Loucy (cell line): ENCODE measurements around the gene UNC5A.

Source experiments
- CTCF ChIP-seq: fragments of 200-600 bp; sonication (generic); conservative IDR thresholded peaks from 2 replicates; pipeline ENCODE4 v1.5.1; 2014; ENCODE audit warnings: mild to moderate bottlenecking, antibody characterized with exemption, low read length
- EZH2phosphoT487 ChIP-seq: fragments of 200-600 bp; IDR thresholded peaks from 2 replicates; pipeline ENCODE4 v1.6.1; 2018; ENCODE audit warnings: antibody characterized with exemption, mild to moderate bottlenecking, moderate library complexity, borderline replicate concordance

GRCh38 chr5:176825957-176826356 lies 15.6 kb downstream of the UNC5A start:
- TF ChIP-seq CTCF: no peak
- TF ChIP-seq EZH2phosphoT487: no peak
